K562 (cell line): ENCODE measurements around the gene CLDN7. TPM values are rescaled to one million over a fixed set of nuclear protein-coding genes. Genes with fewer than 3 reads are reported as not detected.
A peak's percentile ranks its signal among the peaks of the same experiment; 100 is the strongest.

ENCODE experiments used
- BHLHE40 ChIP-seq: IDR thresholded peaks from 2 replicates; pipeline ENCODE4 v1.6.1; 2011; ENCODE audit warnings: low read length, improper control_type of control experiment
- CREB5 ChIP-seq: fragments of 250-450 bp; sonication (Bioruptor Pico); IDR thresholded peaks from 2 replicates; pipeline ENCODE4 v1.5.0; 2020; ENCODE audit warnings: mild to moderate bottlenecking
- CREBBP ChIP-seq: IDR thresholded peaks from one replicate; pipeline ENCODE4 v1.6.1; 2012; ENCODE audit warnings: low read depth, mild to moderate bottlenecking, control low read depth, inconsistent platforms, low read length
- EGR1 ChIP-seq: fragments of 450-650 bp; conservative IDR thresholded peaks from 2 replicates; pipeline ENCODE4 v1.6.1; 2017; ENCODE audit warnings: mild to moderate bottlenecking
- EHMT2 ChIP-seq: fragments of 450-650 bp; IDR thresholded peaks from 2 replicates; pipeline ENCODE4 v1.6.1; 2018; ENCODE audit warnings: antibody characterized with exemption
- ETV1 ChIP-seq: fragments of 450-650 bp; conservative IDR thresholded peaks from 2 replicates; pipeline ENCODE4 v1.6.1; 2016; ENCODE audit warnings: missing genetic modification characterization, control low read depth, low read depth, missing compliant biosample characterization
- POLR2G ChIP-seq: fragments of 200-400 bp; formaldehyde crosslinking; IDR thresholded peaks from 2 replicates; pipeline ENCODE4 v1.6.1; 2017; ENCODE audit warnings: low read depth, mild to moderate bottlenecking, antibody characterized with exemption, low read length, moderate library complexity
- PRPF4 ChIP-seq: fragments of 200-400 bp; formaldehyde crosslinking; IDR thresholded peaks from one replicate; pipeline ENCODE4 v1.6.1; 2017; ENCODE audit warnings: low read length, low read depth, mild to moderate bottlenecking; ENCODE audit not compliant: insufficient read depth, poor library complexity, severe bottlenecking
- SMARCA5 ChIP-seq: fragments of 450-650 bp; IDR thresholded peaks from 2 replicates; pipeline ENCODE4 v1.6.1; 2016
- SRSF9 ChIP-seq: fragments of 200-400 bp; formaldehyde crosslinking; IDR thresholded peaks from 2 replicates; pipeline ENCODE4 v1.6.1; 2017; ENCODE audit warnings: low read depth, low read length, borderline replicate concordance
- YBX1 ChIP-seq: fragments of 450-650 bp; IDR thresholded peaks from 2 replicates; pipeline ENCODE4 v1.7.1; 2016; ENCODE audit warnings: mild to moderate bottlenecking
- ZBTB5 ChIP-seq: fragments of 450-650 bp; IDR thresholded peaks from 2 replicates; pipeline ENCODE4 v1.6.1; 2017; ENCODE audit warnings: antibody characterized with exemption
- ZNF395 ChIP-seq: fragments of 200-800 bp; sonication (Bioruptor generic); IDR thresholded peaks from 2 replicates; pipeline ENCODE4 v1.6.1; 2017; ENCODE audit warnings: missing genetic modification characterization, missing compliant biosample characterization
- ZNF398 ChIP-seq: fragments of 250-450 bp; sonication (Bioruptor Pico); IDR thresholded peaks from 2 replicates; pipeline ENCODE4 v1.8.0; 2021; ENCODE audit warnings: moderate library complexity, mild to moderate bottlenecking, inconsistent platforms
- ZNF431 ChIP-seq: sonication (generic); formaldehyde crosslinking; IDR thresholded peaks from 2 replicates; pipeline ENCODE4 v1.8.0; 2022; ENCODE audit warnings: mild to moderate bottlenecking, missing genetic modification reagents
- ZNF764 ChIP-seq: fragments of 250-450 bp; sonication (Bioruptor Pico); IDR thresholded peaks from 2 replicates; pipeline ENCODE4 v1.4.0; 2020; ENCODE audit warnings: low read depth, mild to moderate bottlenecking, moderate library complexity
- polyA plus RNA-seq, 8 experiments: library from polyadenylated mRNA; depleted of rRNA in 4 of 8; stranded (reverse) in 5 of 8; unstranded in 3 of 8; fragments of >200 nt; fragmentation: Nextera tagmentation in 2 of 8; fragmentation: Illumina TruSeq in 1 of 8; extraction: Ambion mirVana in 2 of 8; extraction: Trizol in 1 of 8; gene quantifications; 2 replicates each; pipeline versions ENCODE4 v1.2.1 to v1.2.3, GENCODE V29; 2011 to 2014; ENCODE audit warnings: inconsistent platforms in 1 of 8, missing spikeins in 1 of 8
- total RNA-seq, 7 experiments: library from RNA; depleted of rRNA in 6 of 7; stranded (reverse); fragments of >200 nt in 6 of 7; fragmentation: Illumina TruSeq in 2 of 7; extraction: Trizol in 2 of 7; gene quantifications; 2 replicates each; pipeline versions ENCODE4 v1.2.1 to v1.2.3, GENCODE V29; 2011 to 2021; ENCODE audit warnings: low replicate concordance in 1 of 7

The CLDN7 gene
- total and polyA plus RNA-seq, 9 of the 15 experiments (the other 6 are each of a cell fraction or from before 2014, with no cell fraction given), result 2.2 to 14.5 (median 7.6) TPM

- no peak for TF ChIP-seq ZBTB5
- no peak for TF ChIP-seq CREBBP
- no peak for TF ChIP-seq SRSF9
- TF ChIP-seq SMARCA5, result no peak
- no peak for TF ChIP-seq ZNF764 (CRISPR knock-in tag)
- no peak for TF ChIP-seq BHLHE40
- peak; percentile 67 for TF ChIP-seq ETV1 (tag)
- no peak for TF ChIP-seq ZNF395
- no peak for TF ChIP-seq POLR2G
- no peak for TF ChIP-seq ZNF431 (CRISPR knock-in tag)
- TF ChIP-seq YBX1, result no peak
- no peak for TF ChIP-seq PRPF4
- no peak for TF ChIP-seq ZNF398 (CRISPR knock-in tag)
- TF ChIP-seq CREB5 (CRISPR knock-in tag), result no peak
- TF ChIP-seq EHMT2, result no peak
- no peak for TF ChIP-seq EGR1
Observed at GRCh38 chr17:7251661-7252175, 10.6 kb downstream of the CLDN7 start, which contains the start of gene CTDNEP1 (continued).
